Stomach smooth muscle (tissue), 2 donors: ENCODE results near the gene TMEM140.

Experiments
- H3K27ac ChIP-seq: one replicate; pipeline ENCODE4 v1.7.0; 2013; ENCODE audit warnings: mild to moderate bottlenecking, low read length, inconsistent platforms
- H3K27me3 ChIP-seq, 2 donors: one replicate each; pipeline ENCODE4 v1.7.0; 2013; ENCODE audit warnings: low read length in 2 of 2; ENCODE audit not compliant: insufficient read depth in 2 of 2, control insufficient read depth in 1 of 2
- H3K36me3 ChIP-seq, 2 donors: one replicate each; pipeline ENCODE4 v1.7.0; 2013; ENCODE audit warnings: low read length in 2 of 2; ENCODE audit not compliant: control insufficient read depth in 2 of 2, insufficient read depth in 2 of 2
- H3K4me1 ChIP-seq: one replicate; pipeline ENCODE4 v1.7.0; 2013; ENCODE audit warnings: low read length; ENCODE audit not compliant: control insufficient read depth, insufficient read depth
- H3K4me3 ChIP-seq, 2 donors: one replicate each; pipeline ENCODE4 v1.7.0; 2013; ENCODE audit warnings: low read length in 2 of 2
- H3K9ac ChIP-seq, 2 donors: one replicate each; pipeline ENCODE4 v1.7.0; 2013; ENCODE audit warnings: low read length in 2 of 2, mild to moderate bottlenecking in 1 of 2
- H3K9me3 ChIP-seq, 2 donors: one replicate each; pipeline ENCODE4 v1.7.0; 2013; ENCODE audit warnings: low read length in 2 of 2; ENCODE audit not compliant: control insufficient read depth in 2 of 2
- donor health status: healthy.
- donor health status: Pancreatic carcinoma.

TMEM140 gene

GRCh38 chr7:135194494-135195095, 46.7 kb downstream of the TMEM140 start:
- H3K9me3 ChIP-seq: no peaks in the 10 kb centered on the region
- H3K27me3 ChIP-seq: no peaks in the 10 kb centered on the region
- peaks cover 9% of the 10 kb centered on the region for H3K4me1 ChIP-seq
- H3K36me3 ChIP-seq: peaks cover 31 to 44% of the 10 kb centered on the region in 2 donors
- H3K9ac ChIP-seq: no peak overlapping the region
- H3K27ac ChIP-seq: no peak overlapping the region
- H3K4me3 ChIP-seq: no peak overlapping the region

DNA sequence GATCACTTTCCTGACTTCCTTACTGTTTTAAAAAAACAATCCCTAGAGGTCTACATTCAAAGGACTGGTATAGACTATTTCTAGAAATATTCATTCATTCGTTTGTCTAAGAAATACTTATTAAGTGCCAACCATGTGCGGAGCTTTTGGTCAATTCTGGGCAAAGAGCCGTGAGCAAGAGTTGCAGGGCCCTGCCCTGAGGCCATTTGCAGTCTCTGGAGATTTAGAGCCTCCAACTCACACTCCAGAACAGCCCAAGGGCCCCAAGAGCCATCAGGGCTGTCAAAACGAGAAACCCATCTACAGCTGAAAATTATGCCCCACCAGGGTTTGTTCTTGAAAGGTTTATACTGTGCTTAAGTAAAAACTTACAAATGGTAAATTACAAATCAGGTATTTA, 47.3 kb downstream of the TMEM140 start:
- H3K27me3 ChIP-seq: no peaks in the 10 kb centered on the region
- peaks cover 9% of the 10 kb centered on the region for H3K4me1 ChIP-seq
- no peak overlapping the region for H3K4me3 ChIP-seq
- H3K27ac ChIP-seq: no peak overlapping the region
- H3K9me3 ChIP-seq: no peaks in the 10 kb centered on the region
- H3K9ac ChIP-seq: no peak overlapping the region
- H3K36me3 ChIP-seq: peaks cover 31 to 43% of the 10 kb centered on the region in 2 donors

DNA sequence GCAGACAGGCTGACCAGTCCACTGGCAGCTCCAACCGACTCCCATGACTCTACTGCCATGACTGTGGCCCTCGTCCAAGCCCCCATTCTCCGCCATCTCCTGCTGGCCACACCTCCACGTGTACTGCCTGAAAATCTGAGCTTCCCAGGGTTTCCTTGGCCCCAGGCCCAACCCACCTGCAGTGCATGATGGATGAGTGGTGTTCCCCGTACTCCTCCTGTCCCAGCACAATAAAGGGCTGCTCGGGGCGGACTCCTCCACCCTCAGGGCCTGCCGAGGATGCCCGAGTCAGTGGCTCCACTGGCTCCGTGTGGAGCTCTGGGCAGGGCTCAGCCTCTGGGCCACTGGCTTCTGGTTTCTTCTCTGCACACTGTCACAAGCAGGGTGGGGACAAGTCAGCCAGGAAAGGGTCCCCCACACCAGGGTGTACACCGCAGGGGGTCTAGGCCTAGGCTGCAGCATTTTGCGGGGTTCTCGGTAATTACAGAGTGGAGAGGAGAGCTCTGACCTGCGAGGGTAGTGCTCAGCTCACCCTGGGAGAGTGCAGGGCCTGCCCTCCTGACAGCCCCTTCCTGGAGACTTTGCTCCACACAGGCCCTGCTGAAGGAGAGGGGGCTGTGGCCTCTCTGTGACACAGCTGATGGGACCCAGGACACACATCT, 48.2 kb downstream of the TMEM140 start:
- Histone ChIP-seq H3K27ac (no peak overlapping the region), H3K27me3 (no peaks in the 10 kb centered on the region), H3K4me3 (no peak overlapping the region), H3K9ac (no peak overlapping the region), H3K9me3 (no peaks in the 10 kb centered on the region), H3K36me3 (peaks cover 35 to 51% of the 10 kb centered on the region in 2 donors), H3K4me1 (peaks cover 9% of the 10 kb centered on the region)

GRCh38 chr7:135197343-135197742, 49.5 kb downstream of the TMEM140 start:
- Histone ChIP-seq H3K27me3 (no peaks in the 10 kb centered on the region), H3K9me3 (no peaks in the 10 kb centered on the region), H3K27ac (no peak overlapping the region), H3K4me3 (no peak overlapping the region), H3K9ac (no peak overlapping the region), H3K4me1 (peaks cover 9% of the 10 kb centered on the region), H3K36me3 (peaks cover 37 to 58% of the 10 kb centered on the region in 2 donors)

DNA sequence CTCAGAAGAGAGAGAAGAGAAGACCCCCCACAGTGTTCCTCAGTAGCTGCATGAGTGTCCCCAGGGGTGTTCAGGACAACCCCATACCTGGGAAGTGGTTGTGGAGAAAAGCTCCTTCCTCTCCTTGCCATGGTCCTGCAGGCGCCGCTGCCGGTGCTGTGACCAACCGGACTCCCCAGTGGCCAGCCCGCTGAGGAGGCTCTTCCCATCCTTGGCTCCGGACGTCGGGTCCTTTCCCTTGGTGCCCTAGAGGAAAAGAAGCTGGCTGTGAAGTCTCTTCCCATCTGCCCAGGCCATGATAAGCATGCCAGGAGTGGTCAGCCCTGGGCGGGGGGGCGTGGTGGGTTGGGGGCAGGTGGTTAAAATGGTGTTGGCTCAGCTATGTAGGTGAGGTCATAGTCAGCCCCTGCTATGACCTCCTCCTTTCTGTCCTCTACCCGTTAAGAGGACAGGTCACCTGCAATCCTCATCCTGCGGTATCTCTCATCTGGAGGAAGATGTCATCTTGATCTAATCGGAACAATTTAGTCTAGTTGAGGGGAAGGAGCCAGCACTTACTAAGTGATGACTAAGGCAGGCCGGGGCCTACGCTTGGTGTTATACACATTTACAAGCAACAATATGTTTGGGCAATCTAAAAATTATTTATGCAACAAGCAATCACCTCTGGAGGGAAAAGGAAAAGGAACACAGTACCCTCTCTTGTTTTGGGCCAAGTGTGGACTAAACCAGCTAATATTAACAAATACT, 50.2 kb downstream of the TMEM140 start:
- no peak overlapping the region for H3K27ac ChIP-seq
- peaks cover 9% of the 10 kb centered on the region for H3K4me1 ChIP-seq

DNA sequence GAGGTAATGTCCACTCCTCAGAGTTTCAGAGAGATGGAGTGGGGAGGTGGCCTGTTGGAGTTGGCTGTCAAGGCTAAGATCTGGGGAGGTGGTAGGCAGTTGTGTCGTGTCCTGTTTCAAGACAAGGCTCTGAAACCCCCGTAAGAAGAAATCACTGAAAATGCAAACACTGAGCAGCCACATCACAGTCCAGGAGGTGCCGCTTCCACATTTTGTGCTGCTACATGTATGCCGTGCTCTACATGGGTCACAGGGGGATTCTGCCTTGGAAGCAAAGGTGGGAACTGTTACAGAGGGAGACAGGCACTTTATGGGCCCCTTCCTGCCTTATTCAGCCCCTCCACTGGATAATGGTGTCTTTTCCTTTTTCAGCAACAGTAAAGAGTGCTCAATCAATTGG, 51.6 kb downstream of the TMEM140 start:
- H3K9me3 ChIP-seq: no peaks in the 10 kb centered on the region
- peaks cover 2% of the 10 kb centered on the region for H3K4me1 ChIP-seq
- H3K9ac ChIP-seq: no peak overlapping the region
- no peak overlapping the region for H3K4me3 ChIP-seq
- H3K36me3 ChIP-seq: peaks cover 36 to 56% of the 10 kb centered on the region in 2 donors
- no peaks in the 10 kb centered on the region for H3K27me3 ChIP-seq
- H3K27ac ChIP-seq: no peak overlapping the region

More for the DNA sequence above, 50.2 kb downstream of the TMEM140 start:
- Histone ChIP-seq H3K36me3 (peaks cover 30 to 55% of the 10 kb centered on the region in 2 donors), H3K9ac (no peak overlapping the region), H3K4me3 (no peak overlapping the region), H3K9me3 (no peaks in the 10 kb centered on the region), H3K27me3 (no peaks in the 10 kb centered on the region)

GRCh38 chr7:135200821-135201331, 53.0 kb downstream of the TMEM140 start:
- Histone ChIP-seq H3K27me3 (no peaks in the 10 kb centered on the region), H3K4me3 (no peak overlapping the region), H3K9me3 (no peaks in the 10 kb centered on the region), H3K27ac (no peak overlapping the region), H3K4me1 (no peaks in the 10 kb centered on the region), H3K36me3 (peaks cover 36 to 59% of the 10 kb centered on the region in 2 donors), H3K9ac (no peak overlapping the region)

GRCh38 chr7:135201350-135201749, 53.5 kb downstream of the TMEM140 start:
- Histone ChIP-seq H3K36me3 (peaks cover 36 to 57% of the 10 kb centered on the region in 2 donors), H3K27ac (no peak overlapping the region), H3K9me3 (no peaks in the 10 kb centered on the region)

DNA sequence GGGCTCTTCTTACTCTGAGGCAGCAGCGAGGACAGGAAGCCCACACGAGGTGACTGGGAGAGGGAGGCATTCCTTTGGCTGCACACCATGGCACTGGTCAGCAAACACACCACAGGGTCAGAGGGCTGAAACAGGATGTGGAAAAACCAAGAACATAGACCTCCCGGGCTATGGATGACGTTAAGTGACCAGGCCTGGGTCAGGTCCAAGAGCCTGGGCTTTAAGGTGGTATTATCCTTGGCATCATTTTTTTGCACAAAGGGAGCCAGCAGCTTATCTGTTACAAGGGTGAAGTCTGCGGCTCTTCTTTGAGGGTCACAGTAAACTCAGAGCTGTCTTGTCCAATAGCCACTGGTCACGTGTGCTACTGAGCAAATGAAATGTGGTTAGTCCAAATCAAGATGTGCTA, 56.5 kb downstream of the TMEM140 start:
- H3K9ac ChIP-seq: no peak overlapping the region
- no peak overlapping the region for H3K27ac ChIP-seq
- peaks cover 27 to 48% of the 10 kb centered on the region in 2 donors for H3K36me3 ChIP-seq
- H3K27me3 ChIP-seq: no peaks in the 10 kb centered on the region
- no peak overlapping the region for H3K4me3 ChIP-seq
- H3K9me3 ChIP-seq: no peaks in the 10 kb centered on the region
- no peaks in the 10 kb centered on the region for H3K4me1 ChIP-seq

More at GRCh38 chr7:135201350-135201749, 53.5 kb downstream of the TMEM140 start:
- Histone ChIP-seq H3K9ac (no peak overlapping the region), H3K27me3 (no peaks in the 10 kb centered on the region), H3K4me3 (no peak overlapping the region), H3K4me1 (no peaks in the 10 kb centered on the region)

DNA sequence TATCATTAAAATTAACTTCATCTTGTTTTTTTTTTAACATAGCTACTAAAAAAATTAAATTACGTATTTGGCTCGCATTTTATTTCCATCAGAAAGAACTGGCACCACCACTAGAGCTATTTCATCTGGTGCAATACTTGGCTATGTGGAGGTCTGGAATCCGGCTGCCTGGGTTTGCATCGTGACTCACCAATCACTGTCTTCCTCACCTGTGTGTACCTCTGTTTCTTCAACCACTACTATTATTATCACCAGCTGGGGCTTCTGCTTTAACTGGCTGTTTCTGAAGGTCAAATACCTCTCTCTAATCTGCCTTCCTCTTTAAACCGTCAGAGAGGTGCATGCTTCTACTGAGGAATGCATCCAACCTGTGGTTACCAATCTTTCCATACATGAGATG, 57.0 kb downstream of the TMEM140 start:
- Histone ChIP-seq H3K4me1 (peaks cover 4% of the 10 kb centered on the region), H3K36me3 (peaks cover 22 to 43% of the 10 kb centered on the region in 2 donors), H3K9ac (no peak overlapping the region), H3K4me3 (no peak overlapping the region), H3K9me3 (no peaks in the 10 kb centered on the region), H3K27ac (no peak overlapping the region), H3K27me3 (no peaks in the 10 kb centered on the region)
